ENCODE measurements around the gene B4GALT5. TPM values are rescaled to one million over a fixed set of nuclear protein-coding genes. Genes with fewer than 3 reads are reported as not detected.
"Not testable (repeated sequence)": the region's sequence is repeated elsewhere in the genome, so short reads cannot be mapped to it uniquely, and the experiment has no call there.

Gene B4GALT5
- total and polyA plus RNA-seq, 7 donors: 17.1 to 46.0 (median 21.4) TPM

DNA sequence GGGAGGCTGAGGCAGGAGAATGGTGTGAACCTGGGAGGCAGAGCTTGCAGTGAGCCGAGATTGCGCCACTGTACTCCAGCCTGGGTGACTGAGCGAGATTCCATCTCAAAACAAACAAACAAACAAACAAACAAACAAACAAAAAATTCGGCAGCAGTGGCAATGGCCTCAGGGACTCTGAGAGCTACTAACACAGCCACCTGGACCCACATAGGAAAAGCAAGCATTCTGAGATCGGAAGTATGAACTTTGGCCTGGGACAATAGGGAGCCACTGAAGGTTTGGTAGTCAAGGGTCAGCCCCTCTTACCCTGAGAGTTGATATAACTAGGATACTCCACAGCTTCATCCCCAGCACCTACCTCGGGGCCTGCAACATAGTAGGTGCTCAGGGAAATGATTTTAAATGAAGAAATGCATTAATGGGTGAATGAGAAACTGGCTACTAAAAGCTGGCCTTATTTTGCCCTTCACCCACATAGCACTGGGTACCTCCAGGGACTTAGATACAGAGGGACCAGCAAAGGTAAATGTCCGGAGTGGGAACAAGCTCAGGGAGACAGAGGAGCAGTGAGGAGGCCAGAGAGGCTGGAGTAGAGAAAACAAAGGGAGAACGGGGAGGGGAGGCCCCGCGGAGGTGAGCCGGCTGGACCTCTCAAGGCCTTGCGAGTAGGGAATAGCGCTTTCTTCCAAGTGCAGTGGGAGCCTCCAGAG, 99.2 kb downstream of the B4GALT5 start:
- Histone ChIP-seq H3K27me3 (no peaks in the 10 kb centered on the region), H3K4me1 (peaks cover 0 to 11% (median 9%) of the 10 kb centered on the region in 4 donors), H3K9me3 (no peaks in the 10 kb centered on the region), H3K27ac (no peak overlapping the region), H3K36me3 (no peaks in the 10 kb centered on the region), H3K4me3 (no peak overlapping the region)
- intact Hi-C loops (cut with DNase I): loop anchor here (5.0 kb wide), 1 partner anchor 273 kb away; no protein-coding TSS in a partner anchor
- WGBS, 2 donors: 73 to 81% methylated on average over 13 of the region's 13 CpGs
- no peak for DNase-seq
- no peak for TF ChIP-seq POLR2AphosphoS5 (IDR thresholded peaks at IDR 0.05)
- TF ChIP-seq CTCF (IDR thresholded peaks at IDR 0.05): no peak
- no peak for TF ChIP-seq POLR2A (IDR thresholded peaks at IDR 0.05)
- no peak for TF ChIP-seq EP300 (IDR thresholded peaks at IDR 0.05)

- TF ChIP-seq POLR2AphosphoS5 (IDR thresholded peaks at IDR 0.05) (peak in 1 of 4 donors; percentile 25), EP300 (IDR thresholded peaks at IDR 0.05) (no peak)
- peak; percentile 75 for DNase-seq
- peaks cover 0 to 4% (median 0%) of the 10 kb centered on the region in 3 donors for H3K27me3 ChIP-seq
- H3K4me3 ChIP-seq: no peak overlapping the region
- no peaks in the 10 kb centered on the region for H3K9me3 ChIP-seq
- intact Hi-C loops (cut with DNase I): loop anchor here (5.0 kb wide), 1 partner anchor 275 kb away; no protein-coding TSS in a partner anchor
- 62 to 86% methylated on average over 6 of the region's 6 CpGs for WGBS, 2 donors
- no peak overlapping the region for H3K27ac ChIP-seq
- peaks cover 0 to 17% (median 11%) of the 10 kb centered on the region in 4 donors for H3K4me1 ChIP-seq
- H3K36me3 ChIP-seq: no peaks in the 10 kb centered on the region
Observed at GRCh38 chr20:49612127-49612738, 101.4 kb downstream of the B4GALT5 start.

- DNase-seq, H3K36me3 ChIP-seq, H3K9me3 ChIP-seq, H3K27ac ChIP-seq, H3K27me3 ChIP-seq: not testable (repeated sequence)
- peaks cover 0 to 17% (median 11%) of the 10 kb centered on the region in 4 donors for H3K4me1 ChIP-seq
- peak overlapping the region in 3 of 4 donors; percentile 10 to 17 (median 16) for H3K4me3 ChIP-seq
- WGBS, 2 donors: 69 to 73% methylated on average over 6 of the region's 6 CpGs
- intact Hi-C loops (cut with DNase I): loop anchor here (1.0 to 5.0 kb wide), 4 partner anchors 102 to 276 kb away; partner anchors contain the start of genes B4GALT5 and SLC9A8
Observed at GRCh38 chr20:49611539-49612126, 102.0 kb downstream of the B4GALT5 start.

- no peaks in the 10 kb centered on the region for H3K9me3 ChIP-seq
- WGBS, 2 donors: 15 to 16% methylated on average over 48 of the region's 48 CpGs
- TF ChIP-seq POLR2A (IDR thresholded peaks at IDR 0.05) (no peak), EP300 (IDR thresholded peaks at IDR 0.05) (no peak), CTCF (IDR thresholded peaks at IDR 0.05) (peak; percentile 98 to 100 (median 100)), POLR2AphosphoS5 (IDR thresholded peaks at IDR 0.05) (peak in 1 of 4 donors; percentile 19)
- H3K4me3 ChIP-seq: peak overlapping the region in 3 of 4 donors; percentile 10 to 17 (median 16)
- H3K27ac ChIP-seq: no peak overlapping the region
- intact Hi-C loops (cut with DNase I): loop anchor here (1.0 to 5.0 kb wide), 4 partner anchors 102 to 276 kb away; partner anchors contain the start of genes B4GALT5 and SLC9A8
- DNase-seq: peak; percentile 87
- H3K4me1 ChIP-seq: peaks cover 0 to 17% (median 11%) of the 10 kb centered on the region in 4 donors
- H3K27me3 ChIP-seq: peaks cover 0 to 4% (median 0%) of the 10 kb centered on the region in 3 donors
- H3K36me3 ChIP-seq: no peaks in the 10 kb centered on the region
Observed at GRCh38 chr20:49610691-49611538, 102.8 kb downstream of the B4GALT5 start.
